NB4 (cell line): ENCODE measurements around the gene PANK2.

Experiments
- MAX ChIP-seq: IDR thresholded peaks from 2 replicates; pipeline ENCODE4 v1.6.1; 2011; ENCODE audit warnings: low read depth, low read length
- MYC ChIP-seq: IDR thresholded peaks from 2 replicates; pipeline ENCODE4 v1.6.1; 2011; ENCODE audit warnings: low read depth, low read length
- POLR2A ChIP-seq: IDR thresholded peaks from 2 replicates; pipeline ENCODE4 v1.6.1; 2011; ENCODE audit warnings: mild to moderate bottlenecking; ENCODE audit not compliant: insufficient read length; ENCODE audit errors: extremely low read depth
- TF ChIP-seq, protein P1 (sequence below): IDR thresholded peaks from one replicate; pipeline ENCODE4 v1.5.1; 2012; ENCODE audit warnings: low read depth, low read length

- TF ChIP-seq, protein P1, sequence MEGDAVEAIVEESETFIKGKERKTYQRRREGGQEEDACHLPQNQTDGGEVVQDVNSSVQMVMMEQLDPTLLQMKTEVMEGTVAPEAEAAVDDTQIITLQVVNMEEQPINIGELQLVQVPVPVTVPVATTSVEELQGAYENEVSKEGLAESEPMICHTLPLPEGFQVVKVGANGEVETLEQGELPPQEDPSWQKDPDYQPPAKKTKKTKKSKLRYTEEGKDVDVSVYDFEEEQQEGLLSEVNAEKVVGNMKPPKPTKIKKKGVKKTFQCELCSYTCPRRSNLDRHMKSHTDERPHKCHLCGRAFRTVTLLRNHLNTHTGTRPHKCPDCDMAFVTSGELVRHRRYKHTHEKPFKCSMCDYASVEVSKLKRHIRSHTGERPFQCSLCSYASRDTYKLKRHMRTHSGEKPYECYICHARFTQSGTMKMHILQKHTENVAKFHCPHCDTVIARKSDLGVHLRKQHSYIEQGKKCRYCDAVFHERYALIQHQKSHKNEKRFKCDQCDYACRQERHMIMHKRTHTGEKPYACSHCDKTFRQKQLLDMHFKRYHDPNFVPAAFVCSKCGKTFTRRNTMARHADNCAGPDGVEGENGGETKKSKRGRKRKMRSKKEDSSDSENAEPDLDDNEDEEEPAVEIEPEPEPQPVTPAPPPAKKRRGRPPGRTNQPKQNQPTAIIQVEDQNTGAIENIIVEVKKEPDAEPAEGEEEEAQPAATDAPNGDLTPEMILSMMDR = no peak
- TF ChIP-seq POLR2A = no peak
- no peak for TF ChIP-seq MYC
- no peak for TF ChIP-seq MAX
Measured at GRCh38 chr20:3976511-3976910, 87.3 kb downstream of the PANK2 start.
